ENCODE results near the gene ECPAS. TPM values are rescaled to one million over a fixed set of nuclear protein-coding genes. Genes with fewer than 3 reads are reported as not detected.

Gene ECPAS
- total and polyA plus RNA-seq, 7 experiments from 2014 or later = 6.8 to 86.1 (median 49.1) TPM

DNA sequence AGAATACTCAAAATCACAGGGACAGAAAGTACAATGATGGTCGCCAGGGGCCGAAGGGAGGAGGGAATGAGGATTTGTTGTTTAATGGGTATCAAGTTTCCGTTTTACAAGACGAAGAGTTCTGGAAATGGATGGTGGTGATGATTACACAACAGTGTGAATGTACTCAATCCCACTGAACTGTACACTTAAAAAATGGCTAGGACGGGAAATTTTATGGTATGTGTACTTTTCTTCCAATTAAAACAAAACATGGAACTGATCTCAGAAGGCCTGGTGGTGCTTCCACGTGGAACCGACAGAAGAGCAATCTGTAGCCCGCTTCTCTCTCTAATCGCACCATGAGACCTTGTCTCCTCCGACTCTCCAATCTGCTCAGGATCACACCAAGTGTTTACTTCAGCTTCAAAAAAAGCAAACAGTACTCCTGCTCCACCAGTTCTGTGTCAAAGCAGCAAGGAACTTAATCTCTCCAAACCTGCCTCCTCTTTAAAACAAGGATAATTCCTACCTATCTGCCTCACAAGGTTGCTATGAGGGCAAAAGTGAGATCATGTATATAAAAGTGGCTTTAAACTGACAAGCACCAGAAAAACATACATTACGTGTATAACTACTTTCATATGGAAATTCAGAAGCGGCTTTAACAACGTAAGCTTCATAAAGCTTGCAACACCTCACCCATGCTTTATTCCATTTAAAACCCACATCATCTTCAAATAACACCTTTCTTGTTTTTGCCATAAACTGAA is 2.1 kb downstream of the ECPAS start:
- Mint-ChIP-seq H3K36me3 (peaks cover 0 to 9% (median 0%) of the 10 kb centered on the region in 5 donors), H3K27ac (peak overlapping the region; percentile 52 to 88 (median 82)), H3K4me3 (peak overlapping the region; percentile 80 to 91 (median 86)), H3K9me3 (no peaks in the 10 kb centered on the region), H3K4me1 (peaks cover 23 to 44% (median 35%) of the 10 kb centered on the region in 7 donors), H3K27me3 (peaks cover 0 to 3% (median 0%) of the 10 kb centered on the region in 5 donors)
- intact Hi-C loops (cut with micrococcal nuclease) = loop anchor here (1.0 to 10.0 kb wide), 16 partner anchors 60 to 1929 kb away; partner anchors contain the start of genes PTGR1 (in 2 of the 2), C9orf43 (in 1 of the 2), CDC26 (in 1 of the 2) and DNAJC25 (in 1 of the 2)
- peaks cover 0 to 8% of the 10 kb centered on the region in 2 donors for H3K4me1 ChIP-seq (ENCODE audit: control insufficient read depth in 2 of 2, insufficient read depth in 2 of 2, low read length in 2 of 2)
- CTCF ChIA-PET = interaction anchor here (0.6 to 0.7 kb wide), 2 partner anchors 104 to 631 kb away, joined by 3 read pairs; no protein-coding TSS in a partner anchor
- no peaks in the 10 kb centered on the region for H3K9me3 ChIP-seq (ENCODE audit: control insufficient read depth in 2 of 3, low read length in 3 of 3)
- POLR2A ChIA-PET = interaction anchor here (2.4 kb wide), 1 partner anchor 43 kb away, joined by 11 read pairs; the partner anchor contains the start of gene ZNF483
- H3K27ac ChIP-seq (ENCODE audit: low read depth, low read length) = no peak overlapping the region
- DNase-seq (peak in 2 of 9 donors; percentile 1 to 2), ATAC-seq (no peak)
- peaks cover 0 to 4% (median 0%) of the 10 kb centered on the region in 3 experiments for H3K36me3 ChIP-seq (ENCODE audit: control insufficient read depth in 2 of 3, insufficient read depth in 3 of 3, low read length in 3 of 3)
- no peaks in the 10 kb centered on the region for H3K27me3 ChIP-seq (ENCODE audit: control insufficient read depth in 2 of 2, insufficient read depth in 2 of 2, low read length in 2 of 2)
- H3K4me3 ChIP-seq (ENCODE audit: low read length) = peak overlapping the region; percentile 93

DNA sequence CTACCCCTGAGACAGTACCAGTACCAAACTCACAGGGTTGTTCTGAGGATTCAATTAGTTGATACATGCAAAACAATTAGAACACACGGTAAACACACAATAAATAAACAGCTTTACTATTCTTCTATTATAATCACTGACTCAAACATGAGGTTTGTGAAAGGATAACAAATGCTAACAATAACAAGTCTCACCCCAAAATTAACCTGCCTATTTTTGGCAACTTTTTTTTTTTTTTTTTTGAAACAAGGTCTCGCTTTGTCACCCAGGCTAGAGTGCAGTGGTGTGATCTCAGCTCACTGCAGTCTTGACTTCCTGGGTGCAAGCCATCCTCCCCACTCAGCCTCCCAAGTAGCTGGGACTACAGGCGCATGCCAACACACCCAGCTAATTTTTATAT is 6.5 kb downstream of the ECPAS start:
- Mint-ChIP-seq H3K27me3 (no peaks in the 10 kb centered on the region), H3K27ac (no peak overlapping the region), H3K4me1 (peaks cover 39 to 59% (median 50%) of the 10 kb centered on the region in 7 donors), H3K9me3 (no peaks in the 10 kb centered on the region), H3K36me3 (peaks cover 0 to 15% (median 1%) of the 10 kb centered on the region in 5 donors), H3K4me3 (no peak overlapping the region)
- DNase-seq (no peak), ATAC-seq (no peak)
- no peaks in the 10 kb centered on the region for H3K27me3 ChIP-seq (ENCODE audit: control insufficient read depth in 2 of 2, insufficient read depth in 2 of 2, low read length in 2 of 2)
- H3K9me3 ChIP-seq (ENCODE audit: control insufficient read depth in 2 of 3, low read length in 3 of 3) = no peaks in the 10 kb centered on the region
- H3K27ac ChIP-seq (ENCODE audit: low read depth, low read length) = no peak overlapping the region
- H3K4me1 ChIP-seq (ENCODE audit: control insufficient read depth in 2 of 2, insufficient read depth in 2 of 2, low read length in 2 of 2) = peaks cover 0 to 10% of the 10 kb centered on the region in 2 donors
- H3K36me3 ChIP-seq (ENCODE audit: control insufficient read depth in 2 of 3, insufficient read depth in 3 of 3, low read length in 3 of 3) = peaks cover 0 to under 1% (median 0%) of the 10 kb centered on the region in 3 experiments
- intact Hi-C loops (cut with micrococcal nuclease) = no loop called here
- ChIA-PET CTCF (no interaction called here), POLR2A (no interaction called here)
- no peak overlapping the region for H3K4me3 ChIP-seq (ENCODE audit: low read length)

DNA sequence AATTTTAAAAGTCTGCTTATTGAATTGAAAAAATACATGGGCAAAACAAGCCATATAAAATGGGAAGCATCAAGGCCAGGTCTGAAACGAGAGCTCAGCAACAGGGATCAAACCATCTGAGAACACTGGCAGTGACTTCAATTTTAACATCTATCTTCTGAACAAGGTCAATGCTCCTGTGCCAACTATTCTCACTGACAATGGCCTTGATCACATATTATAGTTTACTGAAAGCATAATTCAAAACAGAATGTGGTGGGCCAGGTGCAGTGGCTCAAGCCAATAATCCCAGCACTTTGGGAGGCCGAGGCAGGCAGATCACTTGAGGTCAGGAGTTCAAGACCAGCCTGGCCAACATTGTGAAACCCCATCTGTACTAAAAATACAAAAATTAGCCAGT is 9.0 kb downstream of the ECPAS start:
- H3K27ac Mint-ChIP-seq = no peak overlapping the region
- DNase-seq = no peak
- peaks cover 28 to 50% (median 41%) of the 10 kb centered on the region in 7 donors for H3K4me1 Mint-ChIP-seq
- H3K27me3 ChIP-seq (ENCODE audit: control insufficient read depth in 2 of 2, insufficient read depth in 2 of 2, low read length in 2 of 2) = no peaks in the 10 kb centered on the region
- no peaks in the 10 kb centered on the region for H3K9me3 ChIP-seq (ENCODE audit: control insufficient read depth in 2 of 3, low read length in 3 of 3)
- H3K27me3 Mint-ChIP-seq = no peaks in the 10 kb centered on the region
- no peak overlapping the region for H3K4me3 ChIP-seq (ENCODE audit: low read length)
- ChIA-PET POLR2A (no interaction called here), CTCF (interaction anchor here (0.5 kb wide), 1 partner anchor 16 kb away, joined by 3 read pairs; no protein-coding TSS in a partner anchor)
- no peaks in the 10 kb centered on the region for H3K9me3 Mint-ChIP-seq
- ATAC-seq = no peak
- intact Hi-C loops (cut with micrococcal nuclease) = no loop called here
- H3K4me3 Mint-ChIP-seq = no peak overlapping the region
- no peak overlapping the region for H3K27ac ChIP-seq (ENCODE audit: low read depth, low read length)
- H3K36me3 Mint-ChIP-seq = peaks cover 0 to 18% (median 3%) of the 10 kb centered on the region in 5 donors
- H3K36me3 ChIP-seq (ENCODE audit: control insufficient read depth in 2 of 3, insufficient read depth in 3 of 3, low read length in 3 of 3) = no peaks in the 10 kb centered on the region
- H3K4me1 ChIP-seq (ENCODE audit: control insufficient read depth in 2 of 2, insufficient read depth in 2 of 2, low read length in 2 of 2) = peaks cover 0 to 3% of the 10 kb centered on the region in 2 donors

DNA sequence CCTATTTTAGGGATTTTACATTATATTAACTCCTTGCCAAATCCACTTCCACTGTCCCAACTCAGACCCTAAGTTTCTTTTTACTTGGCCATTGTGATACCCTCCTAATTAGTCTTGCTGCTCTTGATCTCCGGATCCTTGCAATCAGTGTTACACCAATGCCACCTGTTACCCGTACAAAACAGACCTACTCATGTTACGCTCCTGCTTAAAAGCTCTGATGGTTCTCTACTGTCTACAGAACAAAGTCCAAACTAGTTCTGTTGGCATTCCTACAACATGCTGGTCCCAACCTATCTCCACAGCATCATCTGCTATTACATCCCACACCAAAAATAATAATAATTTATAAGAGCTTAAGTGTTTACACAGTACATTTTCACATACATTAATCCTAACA is 9.8 kb downstream of the ECPAS start:
- H3K27ac ChIP-seq (ENCODE audit: low read depth, low read length) = no peak overlapping the region
- ChIA-PET POLR2A (no interaction called here), CTCF (no interaction called here)
- no peaks in the 10 kb centered on the region for H3K9me3 ChIP-seq (ENCODE audit: control insufficient read depth in 2 of 3, low read length in 3 of 3)
- Mint-ChIP-seq H3K4me3 (no peak overlapping the region), H3K36me3 (peaks cover 0 to 18% (median 3%) of the 10 kb centered on the region in 5 donors), H3K9me3 (no peaks in the 10 kb centered on the region), H3K4me1 (peaks cover 28 to 50% (median 41%) of the 10 kb centered on the region in 7 donors), H3K27me3 (no peaks in the 10 kb centered on the region), H3K27ac (peak overlapping the region in 2 of 9 donors; percentile 17 to 79)
- no peak overlapping the region for H3K4me3 ChIP-seq (ENCODE audit: low read length)
- no peak for ATAC-seq
- intact Hi-C loops (cut with micrococcal nuclease) = no loop called here
- no peaks in the 10 kb centered on the region for H3K36me3 ChIP-seq (ENCODE audit: control insufficient read depth in 2 of 3, insufficient read depth in 3 of 3, low read length in 3 of 3)
- H3K27me3 ChIP-seq (ENCODE audit: control insufficient read depth in 2 of 2, insufficient read depth in 2 of 2, low read length in 2 of 2) = no peaks in the 10 kb centered on the region
- H3K4me1 ChIP-seq (ENCODE audit: control insufficient read depth in 2 of 2, insufficient read depth in 2 of 2, low read length in 2 of 2) = peaks cover 0 to 3% of the 10 kb centered on the region in 2 donors
- DNase-seq = no peak

DNA sequence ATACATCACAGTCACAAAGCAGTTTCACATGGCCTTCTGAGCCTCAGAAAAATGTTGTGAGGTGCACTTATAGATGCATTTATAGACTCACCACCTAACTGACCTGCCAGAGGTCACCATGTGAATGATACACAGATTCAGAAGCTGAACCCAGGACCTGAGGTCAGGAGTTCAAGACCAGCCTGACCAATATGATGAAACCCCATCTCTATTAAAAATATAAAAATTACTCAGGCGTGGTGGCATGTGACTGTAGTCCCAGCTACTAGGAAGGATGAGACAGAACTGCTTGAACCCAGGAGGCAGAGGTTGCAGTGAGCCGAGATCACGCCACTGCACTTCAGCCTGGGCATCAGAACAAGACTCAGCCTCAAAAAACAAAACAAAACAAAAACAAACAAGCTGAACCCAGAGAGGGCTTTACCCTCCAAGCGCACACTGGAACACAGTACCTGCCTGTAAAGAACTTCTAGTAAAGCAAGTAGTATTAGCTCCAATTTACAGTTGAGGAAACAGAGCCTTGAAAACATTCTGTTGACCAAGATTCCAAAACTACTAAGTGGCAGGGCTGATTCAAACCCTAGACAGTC is 16.3 kb downstream of the ECPAS start:
- Mint-ChIP-seq H3K4me3 (no peak overlapping the region), H3K36me3 (peaks cover 0 to 23% (median 16%) of the 10 kb centered on the region in 5 donors), H3K4me1 (peaks cover 22 to 53% (median 36%) of the 10 kb centered on the region in 7 donors), H3K27ac (peak overlapping the region in 1 of 9 donors; percentile 11), H3K9me3 (peaks cover 0 to 11% (median 0%) of the 10 kb centered on the region in 11 donors), H3K27me3 (no peaks in the 10 kb centered on the region)
- Histone ChIP-seq H3K27ac (ENCODE audit: low read depth, low read length) (no peak overlapping the region), H3K36me3 (ENCODE audit: control insufficient read depth in 2 of 3, insufficient read depth in 3 of 3, low read length in 3 of 3) (no peaks in the 10 kb centered on the region), H3K4me1 (ENCODE audit: control insufficient read depth in 2 of 2, insufficient read depth in 2 of 2, low read length in 2 of 2) (no peaks in the 10 kb centered on the region), H3K27me3 (ENCODE audit: control insufficient read depth in 2 of 2, insufficient read depth in 2 of 2, low read length in 2 of 2) (no peaks in the 10 kb centered on the region), H3K9me3 (ENCODE audit: control insufficient read depth in 2 of 3, low read length in 3 of 3) (no peaks in the 10 kb centered on the region), H3K4me3 (ENCODE audit: low read length) (no peak overlapping the region)
- intact Hi-C loops (cut with micrococcal nuclease) = no loop called here
- ChIA-PET CTCF (no interaction called here), POLR2A (no interaction called here)
- no peak for ATAC-seq
- no peak for DNase-seq

DNA sequence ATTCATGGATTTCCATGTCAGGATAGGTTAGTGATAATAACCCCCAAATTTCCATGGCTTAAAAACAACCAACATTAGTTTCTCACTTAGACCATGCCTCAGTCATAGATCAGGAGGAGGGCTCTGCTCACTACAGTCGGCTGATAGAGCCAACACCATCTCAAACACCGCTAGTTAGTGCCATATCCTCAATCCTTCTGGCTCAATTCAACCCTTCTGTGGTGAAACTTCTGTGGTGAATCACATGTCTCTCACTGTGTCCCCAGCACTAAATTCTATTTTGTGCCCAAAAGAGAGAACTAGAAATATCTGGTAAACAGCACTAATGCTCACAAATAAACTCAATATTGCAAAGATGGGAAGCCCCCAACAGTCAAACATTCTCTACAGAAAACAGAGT is 21.1 kb downstream of the ECPAS start:
- Mint-ChIP-seq H3K27ac (no peak overlapping the region), H3K36me3 (peaks cover 4 to 28% (median 23%) of the 10 kb centered on the region in 5 donors), H3K9me3 (peaks cover 0 to 21% (median 9%) of the 10 kb centered on the region in 11 donors), H3K4me3 (no peak overlapping the region), H3K4me1 (peaks cover 11 to 48% (median 29%) of the 10 kb centered on the region in 7 donors), H3K27me3 (no peaks in the 10 kb centered on the region)
- DNase-seq = no peak
- CTCF ChIA-PET = no interaction called here
- no peaks in the 10 kb centered on the region for H3K9me3 ChIP-seq (ENCODE audit: control insufficient read depth in 2 of 3, low read length in 3 of 3)
- no peak overlapping the region for H3K27ac ChIP-seq (ENCODE audit: low read depth, low read length)
- H3K4me1 ChIP-seq (ENCODE audit: control insufficient read depth in 2 of 2, insufficient read depth in 2 of 2, low read length in 2 of 2) = no peaks in the 10 kb centered on the region
- H3K36me3 ChIP-seq (ENCODE audit: control insufficient read depth in 2 of 3, insufficient read depth in 3 of 3, low read length in 3 of 3) = no peaks in the 10 kb centered on the region
- no peaks in the 10 kb centered on the region for H3K27me3 ChIP-seq (ENCODE audit: control insufficient read depth in 2 of 2, insufficient read depth in 2 of 2, low read length in 2 of 2)
- POLR2A ChIA-PET = no interaction called here
- intact Hi-C loops (cut with micrococcal nuclease) = no loop called here
- ATAC-seq = no peak
- no peak overlapping the region for H3K4me3 ChIP-seq (ENCODE audit: low read length)

Measured in naive thymus-derived CD4-positive, alpha-beta T cell (primary cell).